Measurements from ENCODE around the gene OSGEP. TPM values are rescaled to one million over a fixed set of nuclear protein-coding genes. Genes with fewer than 3 reads are reported as not detected.
A peak's percentile ranks its signal among the peaks of the same experiment; 100 is the strongest.

OSGEP gene
- total RNA-seq, 1 experiment from 2014 or later: 50.8 TPM

GRCh38 chr14:20486684-20487395 lies 32.2 kb upstream of the OSGEP start:
- Histone ChIP-seq H3K18ac (ENCODE audit: insufficient read length, low read depth, low read length) (no peak overlapping the region), H3K27ac (ENCODE audit: insufficient read length, low read depth, low read length) (no peak overlapping the region), H4K8ac (replicated peaks; ENCODE audit: insufficient read length, low read depth, low read length) (no peak overlapping the region), H2AFZ (ENCODE audit: low read length) (no peak overlapping the region), H4K91ac (ENCODE audit: insufficient read length, low read depth, low read length) (no peak overlapping the region), H2BK15ac (ENCODE audit: low read depth, low read length) (no peak overlapping the region), H2BK5ac (ENCODE audit: insufficient read length, low read length) (no peak overlapping the region), H2BK12ac (ENCODE audit: insufficient read length, low read depth, low read length) (no peak overlapping the region), H3K79me1 (ENCODE audit: insufficient read depth, low read depth, low read length, poor library complexity, severe bottlenecking) (no peaks in the 10 kb centered on the region), H3K27me3 (ENCODE audit: insufficient read depth, low read length) (no peaks in the 10 kb centered on the region), H3K9me3 (ENCODE audit: control insufficient read depth, low read depth, low read length) (no peaks in the 10 kb centered on the region), H3K4me2 (ENCODE audit: insufficient read depth, insufficient read length, low read length) (no peak overlapping the region), H3K79me2 (ENCODE audit: insufficient read depth, low read length) (no peaks in the 10 kb centered on the region), H2BK120ac (ENCODE audit: low read depth, low read length, poor library complexity, severe bottlenecking) (no peak overlapping the region), H2AK5ac (ENCODE audit: insufficient read length, low read length) (no peak overlapping the region), H3T11ph (ENCODE audit: low read length) (no peak overlapping the region), H3K14ac (ENCODE audit: insufficient read depth, low read length) (no peak overlapping the region), H3K23ac (ENCODE audit: insufficient read length, low read depth, low read length) (no peak overlapping the region), H3K9ac (ENCODE audit: extremely low read depth, insufficient read length, low read length) (no peak overlapping the region), H3K23me2 (ENCODE audit: insufficient read length, low read depth, low read length, poor library complexity, severe bottlenecking) (no peaks in the 10 kb centered on the region), H3K56ac (ENCODE audit: insufficient read length, low read depth, low read length) (no peak overlapping the region), H4K5ac (ENCODE audit: insufficient read length, low read depth, low read length) (no peak overlapping the region), H2BK20ac (ENCODE audit: low read depth, low read length, poor library complexity, severe bottlenecking) (no peak overlapping the region), H4K20me1 (ENCODE audit: control insufficient read depth, insufficient read depth, insufficient read length) (no peaks in the 10 kb centered on the region), H3K4ac (ENCODE audit: low read depth, low read length) (no peak overlapping the region), H3K4me1 (ENCODE audit: insufficient read depth, low read length) (peaks cover 4% of the 10 kb centered on the region; the same call in 1 of the 2 replicates)
- Mint-ChIP-seq H3K4me1 (peaks cover 43 to 46% of the 10 kb centered on the region in 2 experiments), H3K27me3 (ENCODE audit: low read depth) (no peaks in the 10 kb centered on the region), H3K36me3 (ENCODE audit: insufficient read depth in 1 of 3, low read depth in 3 of 3) (no peaks in the 10 kb centered on the region; a peak in 1 of 7 replicates), H3K4me3 (no peak overlapping the region), H3K9me3 (no peaks in the 10 kb centered on the region), H3K27ac (peak overlapping the region in 1 of 3 experiments; percentile 25; a peak in 3 of 7 replicates)
- no peak for TF ChIP-seq CTCF (conservative IDR thresholded peaks at IDR 0.05)
- no peak for DNase-seq
- no CpG with 5 or more reads among the region's 8 CpGs for WGBS (ENCODE audit: extremely low coverage, insufficient read length, low lambda C conversion rate)
